Ovary (tissue), 9 donors: Measurements from ENCODE around the gene AVP. TPM values are rescaled to one million over a fixed set of nuclear protein-coding genes. Genes with fewer than 3 reads are reported as not detected.

Experiments
- DNase-seq, 5 donors: peaks; one replicate each; pipeline ENCODE4 v3.0.0-alpha.2; 2019 to 2020
- H3K27ac ChIP-seq, 2 donors: fragments of 200-600 bp; one replicate each; pipeline versions ENCODE4 v1.5.1 to v1.8.0; 2019 to 2022
- H3K27me3 ChIP-seq: fragments of 200-600 bp; one replicate; pipeline ENCODE4 v1.8.0; 2022
- H3K36me3 ChIP-seq: fragments of 200-600 bp; sonication (generic); one replicate; pipeline ENCODE4 v1.5.1; 2019
- H3K4me1 ChIP-seq: one replicate; pipeline ENCODE4 v1.8.1; 2013; ENCODE audit warnings: mild to moderate bottlenecking, moderate library complexity; ENCODE audit not compliant: insufficient read depth
- H3K4me3 ChIP-seq: fragments of 200-600 bp; sonication (generic); one replicate; pipeline ENCODE4 v1.5.1; 2017
- H3K9me3 ChIP-seq, 2 donors: fragments of 200-600 bp in 1 of 2; sonication (generic) in 1 of 2; one replicate each; pipeline versions ENCODE4 v1.5.1 to v1.8.1; 2013 to 2019; ENCODE audit warnings: mild to moderate bottlenecking in 1 of 2, moderate library complexity in 1 of 2
- EP300 ChIP-seq: sonication (generic); formaldehyde crosslinking; IDR thresholded peaks from one replicate; pipeline ENCODE4 v1.6.1; 2017; ENCODE audit warnings: antibody characterized with exemption
- POLR2A ChIP-seq: fragments of 450-650 bp; IDR thresholded peaks from one replicate; pipeline ENCODE4 v1.6.1; 2017; ENCODE audit warnings: antibody characterized with exemption, mild to moderate bottlenecking, moderate library complexity
- WGBS, 3 donors: extraction: QIAGEN DNeasy Blood & Tissue Kit in 1 of 3; methylation state at CpG; one replicate each; pipeline versions ENCODE4 v1.1.5 to v1.1.7; 2013 to 2017; 5-methylcytosine and 5-hydroxymethylcytosine counted together
- intact Hi-C, 4 donors: fragments of 100-400 bp; cut with DNase I; formaldehyde crosslinking; loops; one replicate each; pipeline versions ENCODE4 v1.11.0 to v1.15.1; 2022 to 2023
- polyA plus RNA-seq, 2 donors: library from polyadenylated mRNA; stranded (reverse); fragments of 200-250 nt in 1 of 2; fragments of 350-450 nt in 1 of 2; fragmentation: Illumina TruSeq in 1 of 2; extraction: RNeasy Lipid Tissue Mini Kit (QIAGEN cat#74804) in 1 of 2; gene quantifications; one replicate each; pipeline ENCODE4 v1.2.3, GENCODE V29; 2013 to 2014
- total RNA-seq, 7 donors: library from RNA; depleted of rRNA in 2 of 7; stranded (reverse); fragments of >200 nt in 2 of 7; fragmentation: NEBNext Ultra II Directional in 3 of 7; extraction: Animal tissue kit (Norgen Biotek cat#: 25700) in 3 of 7; gene quantifications; one replicate each; pipeline versions ENCODE4 v1.1.0 to v1.2.4, GENCODE V29; 2016 to 2023
- TF ChIP-seq, protein P1 (sequence below), 3 donors: fragments of 450-650 bp in 2 of 3; fragments of 200-600 bp in 1 of 3; IDR thresholded peaks; one replicate each; pipeline versions ENCODE4 v1.5.1 to v1.8.0; 2016 to 2022; ENCODE audit warnings: antibody characterized with exemption in 3 of 3, mild to moderate bottlenecking in 1 of 3
- donor health status: DM: no; HTN: no; CAD: no; lungs with moderate emphysema.
- donor health status: DM: no; HTN: no; CAD: no.
- donor health status: Bipolar disorder and iron deficiency.
- donor health status: DM: yes; HTN: yes; CAD: no.
- donor health status: DM: no; HTN: no; CAD: no.
- donor health status: DM: yes; HTN: yes; CAD: no.

AVP gene
- total and polyA plus RNA-seq, 9 donors, result not detected

DNA sequence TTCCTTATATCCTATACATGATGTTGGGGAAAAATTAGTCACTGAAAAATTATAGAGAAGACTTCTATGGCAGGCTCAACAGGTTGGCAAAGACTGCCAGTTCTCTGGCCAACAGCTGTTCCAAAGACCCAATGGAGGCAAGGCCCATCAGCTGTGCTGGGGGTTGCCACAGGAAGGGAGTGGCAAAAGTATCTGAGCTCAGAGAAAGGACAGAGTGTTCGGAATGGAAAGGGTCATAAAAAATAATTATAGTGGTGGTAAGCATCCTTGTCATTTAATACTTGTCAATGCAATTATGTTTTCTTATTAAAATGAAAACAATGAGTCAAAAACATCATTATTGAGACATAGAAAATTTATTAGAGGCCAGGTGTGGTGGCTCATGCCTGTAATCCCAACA lies 39.0 kb upstream of the AVP start:
- no peak overlapping the region for H3K27ac ChIP-seq
- DNase-seq, result no peak
- H3K9me3 ChIP-seq, result no peaks in the 10 kb centered on the region
- no peak for TF ChIP-seq EP300
- no peak for TF ChIP-seq POLR2A
- TF ChIP-seq, protein P1, sequence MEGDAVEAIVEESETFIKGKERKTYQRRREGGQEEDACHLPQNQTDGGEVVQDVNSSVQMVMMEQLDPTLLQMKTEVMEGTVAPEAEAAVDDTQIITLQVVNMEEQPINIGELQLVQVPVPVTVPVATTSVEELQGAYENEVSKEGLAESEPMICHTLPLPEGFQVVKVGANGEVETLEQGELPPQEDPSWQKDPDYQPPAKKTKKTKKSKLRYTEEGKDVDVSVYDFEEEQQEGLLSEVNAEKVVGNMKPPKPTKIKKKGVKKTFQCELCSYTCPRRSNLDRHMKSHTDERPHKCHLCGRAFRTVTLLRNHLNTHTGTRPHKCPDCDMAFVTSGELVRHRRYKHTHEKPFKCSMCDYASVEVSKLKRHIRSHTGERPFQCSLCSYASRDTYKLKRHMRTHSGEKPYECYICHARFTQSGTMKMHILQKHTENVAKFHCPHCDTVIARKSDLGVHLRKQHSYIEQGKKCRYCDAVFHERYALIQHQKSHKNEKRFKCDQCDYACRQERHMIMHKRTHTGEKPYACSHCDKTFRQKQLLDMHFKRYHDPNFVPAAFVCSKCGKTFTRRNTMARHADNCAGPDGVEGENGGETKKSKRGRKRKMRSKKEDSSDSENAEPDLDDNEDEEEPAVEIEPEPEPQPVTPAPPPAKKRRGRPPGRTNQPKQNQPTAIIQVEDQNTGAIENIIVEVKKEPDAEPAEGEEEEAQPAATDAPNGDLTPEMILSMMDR (IDR thresholded peaks at IDR 0.05), result no peak
- 90 to 97% (median 93%) methylated on average over 1 of the region's 1 CpG for WGBS, 3 donors
- no peaks in the 10 kb centered on the region for H3K27me3 ChIP-seq
- no peaks in the 10 kb centered on the region for H3K36me3 ChIP-seq
- H3K4me1 ChIP-seq, result no peaks in the 10 kb centered on the region
- intact Hi-C loops, result loop anchor here in 1 of 4 donors (5.0 kb wide), 1 partner anchor 996 kb away; no protein-coding TSS in a partner anchor
- no peak overlapping the region for H3K4me3 ChIP-seq

DNA sequence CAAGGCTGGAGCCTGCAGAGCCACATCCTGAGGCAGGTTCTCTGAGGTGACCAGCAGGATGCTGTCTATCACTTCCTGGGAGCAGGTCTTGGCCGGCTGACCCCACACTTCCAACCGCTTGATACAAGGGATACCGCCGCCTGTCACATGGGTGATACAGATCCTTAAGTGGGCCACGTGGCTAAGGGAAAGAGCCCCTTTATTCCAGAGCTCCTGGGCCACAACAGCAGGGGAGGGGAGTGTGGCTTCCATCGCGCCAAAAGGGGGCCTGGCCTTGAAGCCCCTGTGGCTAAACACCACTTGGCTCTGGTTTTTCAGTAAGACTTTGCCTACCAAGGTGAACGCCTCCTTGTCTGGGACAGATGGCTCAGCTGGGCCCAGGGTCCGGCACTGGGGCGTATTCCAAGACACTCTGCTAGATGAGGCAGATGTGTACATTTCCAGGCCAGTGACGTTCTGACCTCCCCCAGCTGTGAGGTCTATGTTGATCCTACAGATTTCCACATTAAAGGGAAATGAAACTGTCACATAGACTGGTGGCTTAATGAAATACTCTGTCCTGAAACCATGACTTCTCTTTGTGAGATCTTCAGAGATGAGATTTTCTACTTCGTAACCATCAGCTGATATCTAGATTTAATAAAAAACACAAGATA lies 37.6 kb upstream of the AVP start:
- Histone ChIP-seq H3K4me3 (no peak overlapping the region), H3K4me1 (no peaks in the 10 kb centered on the region), H3K27me3 (no peaks in the 10 kb centered on the region), H3K27ac (no peak overlapping the region), H3K9me3 (no peaks in the 10 kb centered on the region), H3K36me3 (no peaks in the 10 kb centered on the region)
- intact Hi-C loops, result loop anchor here in 1 of 4 donors (5.0 kb wide), 1 partner anchor 995 kb away; no protein-coding TSS in a partner anchor
- no peak for DNase-seq
- WGBS, 3 donors, result 89 to 92% (median 90%) methylated on average over 12 of the region's 12 CpGs
- TF ChIP-seq, protein P1 (IDR thresholded peaks at IDR 0.05), result no peak
- TF ChIP-seq EP300 (no peak), POLR2A (no peak)

DNA sequence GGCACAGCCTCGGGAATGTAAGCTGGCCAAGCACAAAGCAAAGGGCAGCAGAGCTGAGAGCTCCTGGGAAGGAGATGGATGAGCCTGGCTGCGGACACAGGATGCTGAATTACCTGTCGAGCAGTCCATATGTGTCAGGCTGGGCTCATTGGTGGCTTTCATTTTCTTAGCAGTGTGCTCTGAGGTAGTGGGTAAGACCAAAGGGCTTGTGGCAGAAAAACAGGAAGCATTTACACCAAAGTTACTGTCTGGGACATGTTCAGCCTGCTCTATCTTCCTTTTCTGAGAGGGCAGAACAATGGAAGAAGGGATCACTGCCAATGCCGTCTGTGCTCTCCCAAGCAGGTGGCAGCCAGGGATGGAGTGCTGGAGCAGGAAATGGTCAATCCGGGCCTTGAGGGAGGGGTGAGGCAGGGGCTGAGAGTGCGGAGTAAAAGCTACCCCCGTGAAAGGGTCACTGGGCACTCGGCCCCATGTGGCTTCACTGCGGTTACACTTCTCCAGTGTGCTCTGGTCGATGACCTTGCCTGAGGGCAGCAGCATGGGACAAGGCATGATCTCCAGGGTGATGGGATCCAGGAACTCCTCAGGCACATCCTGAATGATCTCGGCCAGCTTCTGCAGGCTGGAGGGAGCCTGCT lies 36.9 kb upstream of the AVP start:
- DNase-seq, result no peak
- no peak overlapping the region for H3K27ac ChIP-seq
- H3K4me1 ChIP-seq, result no peaks in the 10 kb centered on the region
- no peaks in the 10 kb centered on the region for H3K27me3 ChIP-seq
- no peaks in the 10 kb centered on the region for H3K9me3 ChIP-seq
- no peaks in the 10 kb centered on the region for H3K36me3 ChIP-seq
- 71 to 84% (median 83%) methylated on average over 11 of the region's 11 CpGs for whole genome bisulfite sequencing, 3 donors
- intact Hi-C loops, result loop anchor here in 1 of 4 donors (5.0 kb wide), 1 partner anchor 994 kb away; no protein-coding TSS in a partner anchor
- H3K4me3 ChIP-seq, result no peak overlapping the region
- no peak for TF ChIP-seq POLR2A
- TF ChIP-seq, protein P1 (IDR thresholded peaks at IDR 0.05), result no peak
- no peak for TF ChIP-seq EP300

DNA sequence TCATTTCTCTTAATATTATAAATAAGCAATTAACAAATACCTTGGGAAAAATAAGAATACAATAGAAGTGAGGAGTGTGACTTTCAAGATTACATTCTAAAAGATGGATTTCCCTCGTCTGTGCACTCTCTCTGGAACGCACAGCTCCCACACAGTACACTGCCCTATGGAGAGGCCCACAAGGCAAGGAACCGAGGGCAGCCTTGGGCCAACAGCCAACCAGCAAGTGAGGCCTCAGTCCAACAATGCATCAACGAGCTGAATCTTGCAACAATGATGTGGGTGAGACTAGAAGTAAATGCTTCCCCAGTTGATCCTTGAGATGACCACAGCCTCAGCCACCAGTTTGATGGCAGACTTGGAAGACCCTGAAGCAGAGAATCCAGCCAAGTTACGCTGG lies 34.5 kb upstream of the AVP start:
- TF ChIP-seq, protein P1 (IDR thresholded peaks at IDR 0.05), result no peak
- no peak for TF ChIP-seq EP300
- no peak for TF ChIP-seq POLR2A
- Histone ChIP-seq H3K36me3 (no peaks in the 10 kb centered on the region), H3K27ac (no peak overlapping the region), H3K9me3 (no peaks in the 10 kb centered on the region), H3K4me1 (no peaks in the 10 kb centered on the region), H3K4me3 (no peak overlapping the region), H3K27me3 (no peaks in the 10 kb centered on the region)
- DNase-seq, result no peak
- WGBS, 3 donors, result 33 to 42% (median 42%) methylated on average over 5 of the region's 5 CpGs
- intact Hi-C loops, result loop anchor here in 3 of 4 donors (5.0 to 10.0 kb wide), 2 partner anchors 64 to 67 kb away; no protein-coding TSS in a partner anchor
